ENCODE results near the gene MUC4.

Gene MUC4

GRCh38 chr3:195699860-195700259, 111.9 kb downstream of the MUC4 start:
- peaks cover 6% of the 10 kb centered on the region; the same call in 1 of the 2 replicates for H3K36me3 ChIP-seq (ENCODE audit: insufficient read depth, low read length)
- no peaks in the 10 kb centered on the region for H3K79me2 ChIP-seq (ENCODE audit: insufficient read depth, low read length)
- H3K4me2 ChIP-seq (ENCODE audit: low read depth, low read length, poor library complexity, severe bottlenecking): no peak overlapping the region

DNA sequence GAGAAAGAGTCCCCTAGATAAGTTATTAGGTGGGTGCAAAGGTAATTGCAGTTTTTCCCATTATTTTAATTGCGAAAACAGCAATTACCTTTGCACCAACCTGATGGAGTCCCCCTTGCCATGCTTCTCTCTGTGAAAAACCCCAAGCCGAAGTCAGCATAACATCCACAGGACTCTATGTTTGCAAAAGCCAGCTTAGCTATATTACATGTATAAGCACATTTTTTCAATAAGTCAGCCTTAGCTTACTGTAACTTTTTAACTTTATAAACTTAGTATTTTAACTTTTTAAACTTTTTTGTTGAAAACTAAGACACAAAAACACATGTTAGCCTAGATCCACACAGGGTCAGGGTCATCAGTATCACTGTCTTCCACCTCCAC, 112.3 kb downstream of the MUC4 start:
- H3K9me3 ChIP-seq (ENCODE audit: insufficient read depth, low read depth, low read length): no peaks in the 10 kb centered on the region
- H3F3A ChIP-seq (ENCODE audit: low read depth): peaks cover 5% of the 10 kb centered on the region; the same call in 1 of the 2 replicates
- no peak for TF ChIP-seq EZH2phosphoT487 (IDR thresholded peaks at IDR 0.05; ENCODE audit: borderline replicate concordance)
- TF ChIP-seq, protein P1, sequence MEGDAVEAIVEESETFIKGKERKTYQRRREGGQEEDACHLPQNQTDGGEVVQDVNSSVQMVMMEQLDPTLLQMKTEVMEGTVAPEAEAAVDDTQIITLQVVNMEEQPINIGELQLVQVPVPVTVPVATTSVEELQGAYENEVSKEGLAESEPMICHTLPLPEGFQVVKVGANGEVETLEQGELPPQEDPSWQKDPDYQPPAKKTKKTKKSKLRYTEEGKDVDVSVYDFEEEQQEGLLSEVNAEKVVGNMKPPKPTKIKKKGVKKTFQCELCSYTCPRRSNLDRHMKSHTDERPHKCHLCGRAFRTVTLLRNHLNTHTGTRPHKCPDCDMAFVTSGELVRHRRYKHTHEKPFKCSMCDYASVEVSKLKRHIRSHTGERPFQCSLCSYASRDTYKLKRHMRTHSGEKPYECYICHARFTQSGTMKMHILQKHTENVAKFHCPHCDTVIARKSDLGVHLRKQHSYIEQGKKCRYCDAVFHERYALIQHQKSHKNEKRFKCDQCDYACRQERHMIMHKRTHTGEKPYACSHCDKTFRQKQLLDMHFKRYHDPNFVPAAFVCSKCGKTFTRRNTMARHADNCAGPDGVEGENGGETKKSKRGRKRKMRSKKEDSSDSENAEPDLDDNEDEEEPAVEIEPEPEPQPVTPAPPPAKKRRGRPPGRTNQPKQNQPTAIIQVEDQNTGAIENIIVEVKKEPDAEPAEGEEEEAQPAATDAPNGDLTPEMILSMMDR (conservative IDR thresholded peaks at IDR 0.05; ENCODE audit: low read length): no peak
- no peak overlapping the region for H3K4me3 ChIP-seq (ENCODE audit: low read length, poor library complexity, severe bottlenecking)
- peaks cover 7% of the 10 kb centered on the region; the same call in 1 of the 2 replicates for H3K36me3 ChIP-seq (ENCODE audit: insufficient read depth, low read length)
- H3K79me2 ChIP-seq (ENCODE audit: insufficient read depth, low read length): no peaks in the 10 kb centered on the region
- no peaks in the 10 kb centered on the region for H3K4me1 ChIP-seq (ENCODE audit: insufficient read depth, low read length, poor library complexity, severe bottlenecking)
- H4K20me1 ChIP-seq (ENCODE audit: insufficient read depth, low read length, poor library complexity, severe bottlenecking): peaks cover 3% of the 10 kb centered on the region
- no peak overlapping the region for H2AFZ ChIP-seq (ENCODE audit: low read length)
- no peaks in the 10 kb centered on the region for H3K27me3 ChIP-seq (ENCODE audit: insufficient read depth, low read length, poor library complexity, severe bottlenecking)
- no peaks in the 10 kb centered on the region for H3K9me2 ChIP-seq (replicated peaks; ENCODE audit: low read depth, low read length)
- H3K9ac ChIP-seq (ENCODE audit: low read depth, low read length, poor library complexity, severe bottlenecking): no peak overlapping the region
- H3K4me2 ChIP-seq (ENCODE audit: low read depth, low read length, poor library complexity, severe bottlenecking): no peak overlapping the region

More at GRCh38 chr3:195699860-195700259, 111.9 kb downstream of the MUC4 start:
- H3K9me3 ChIP-seq (ENCODE audit: insufficient read depth, low read depth, low read length): no peaks in the 10 kb centered on the region
- peaks cover 5% of the 10 kb centered on the region; the same call in 1 of the 2 replicates for H3F3A ChIP-seq (ENCODE audit: low read depth)
- H3K4me1 ChIP-seq (ENCODE audit: insufficient read depth, low read length, poor library complexity, severe bottlenecking): no peaks in the 10 kb centered on the region
- no peaks in the 10 kb centered on the region for H3K9me2 ChIP-seq (replicated peaks; ENCODE audit: low read depth, low read length)
- H4K20me1 ChIP-seq (ENCODE audit: insufficient read depth, low read length, poor library complexity, severe bottlenecking): peaks cover under 1% of the 10 kb centered on the region
- H2AFZ ChIP-seq (ENCODE audit: low read length): no peak overlapping the region
- H3K4me3 ChIP-seq (ENCODE audit: low read length, poor library complexity, severe bottlenecking): no peak overlapping the region
- no peaks in the 10 kb centered on the region for H3K27me3 ChIP-seq (ENCODE audit: insufficient read depth, low read length, poor library complexity, severe bottlenecking)
- H3K9ac ChIP-seq (ENCODE audit: low read depth, low read length, poor library complexity, severe bottlenecking): no peak overlapping the region
- no peak for TF ChIP-seq EZH2phosphoT487 (IDR thresholded peaks at IDR 0.05; ENCODE audit: borderline replicate concordance)
- TF ChIP-seq, protein P1 (conservative IDR thresholded peaks at IDR 0.05; ENCODE audit: low read length): no peak

DNA sequence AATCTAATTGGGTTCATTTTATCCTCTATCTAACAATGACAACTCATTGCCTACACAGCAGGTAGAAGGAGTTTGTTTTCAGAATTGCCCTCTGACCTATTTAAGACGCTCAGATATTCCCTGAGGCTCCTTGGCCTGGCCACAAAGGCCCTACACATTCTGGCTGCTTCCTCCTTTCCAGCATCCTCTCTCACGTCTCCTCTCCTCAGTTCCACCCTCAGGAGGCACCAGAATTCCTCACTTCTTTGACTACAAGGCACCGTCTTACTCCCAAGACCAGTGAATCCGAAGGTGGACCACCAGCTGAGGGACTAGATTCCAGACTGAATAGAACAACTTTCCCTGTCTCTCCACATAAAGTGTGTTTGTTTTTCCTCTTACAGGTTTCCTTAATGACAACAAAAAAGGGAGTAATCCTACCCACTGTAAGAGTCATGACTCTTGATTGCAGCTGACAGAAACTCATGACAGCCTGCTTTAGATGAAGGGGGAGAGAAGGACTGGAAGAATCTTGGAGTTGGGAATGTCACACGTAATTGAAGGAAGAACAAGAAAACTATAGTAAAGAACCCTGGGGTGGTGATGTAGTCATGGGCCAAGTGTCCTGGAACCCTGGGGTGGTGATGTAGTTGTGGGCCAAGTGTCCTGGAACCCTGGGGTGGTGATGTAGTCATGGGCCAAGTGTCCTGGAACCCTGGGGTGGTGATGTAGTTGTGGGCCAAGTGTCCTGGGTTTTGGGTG, 112.9 kb downstream of the MUC4 start:
- TF ChIP-seq, protein P1 (conservative IDR thresholded peaks at IDR 0.05; ENCODE audit: low read length): no peak
- no peak for TF ChIP-seq EZH2phosphoT487 (IDR thresholded peaks at IDR 0.05; ENCODE audit: borderline replicate concordance)
- no peaks in the 10 kb centered on the region for H3K9me3 ChIP-seq (ENCODE audit: insufficient read depth, low read depth, low read length)
- no peaks in the 10 kb centered on the region for H3K27me3 ChIP-seq (ENCODE audit: insufficient read depth, low read length, poor library complexity, severe bottlenecking)
- H4K20me1 ChIP-seq (ENCODE audit: insufficient read depth, low read length, poor library complexity, severe bottlenecking): peaks cover 6% of the 10 kb centered on the region
- H3K9ac ChIP-seq (ENCODE audit: low read depth, low read length, poor library complexity, severe bottlenecking): no peak overlapping the region
- peaks cover 10% of the 10 kb centered on the region; the same call in 1 of the 2 replicates for H3K36me3 ChIP-seq (ENCODE audit: insufficient read depth, low read length)
- H3K9me2 ChIP-seq (replicated peaks; ENCODE audit: low read depth, low read length): no peaks in the 10 kb centered on the region
- H3K4me1 ChIP-seq (ENCODE audit: insufficient read depth, low read length, poor library complexity, severe bottlenecking): no peaks in the 10 kb centered on the region
- no peak overlapping the region for H3K4me2 ChIP-seq (ENCODE audit: low read depth, low read length, poor library complexity, severe bottlenecking)
- no peaks in the 10 kb centered on the region for H3K79me2 ChIP-seq (ENCODE audit: insufficient read depth, low read length)
- no peak overlapping the region for H2AFZ ChIP-seq (ENCODE audit: low read length)
- peaks cover 5% of the 10 kb centered on the region; the same call in 1 of the 2 replicates for H3F3A ChIP-seq (ENCODE audit: low read depth)
- no peak overlapping the region for H3K4me3 ChIP-seq (ENCODE audit: low read length, poor library complexity, severe bottlenecking)
